KMS-11 (cell line): ENCODE measurements around the gene PRDX5.

ENCODE experiments used
- H2AFZ ChIP-seq: fragments of 200-600 bp; sonication (generic); 2 replicates; pipeline ENCODE4 v1.6.1; 2016; ENCODE audit warnings: antibody characterized with exemption, mixed run types, low read depth
- H3K27ac ChIP-seq: fragments of 200-600 bp; sonication (generic); 2 replicates; pipeline ENCODE4 v1.6.1; 2016; ENCODE audit warnings: mild to moderate bottlenecking, mixed run types
- H3K27me3 ChIP-seq: fragments of 200-600 bp; sonication (generic); 2 replicates; pipeline ENCODE4 v1.6.1; 2017; ENCODE audit warnings: mild to moderate bottlenecking, low read depth, mixed run types, moderate library complexity; ENCODE audit not compliant: insufficient read depth
- H3K36me3 ChIP-seq: fragments of 200-600 bp; sonication (generic); 2 replicates; pipeline ENCODE4 v1.6.1; 2017; ENCODE audit warnings: mild to moderate bottlenecking, mixed run types; ENCODE audit not compliant: insufficient read depth
- H3K4me1 ChIP-seq: fragments of 200-600 bp; sonication (generic); 2 replicates; pipeline ENCODE4 v1.6.1; 2016; ENCODE audit warnings: mild to moderate bottlenecking, low read depth, mixed run types; ENCODE audit not compliant: poor library complexity, severe bottlenecking
- H3K4me2 ChIP-seq: fragments of 200-600 bp; sonication (generic); 2 replicates; pipeline ENCODE4 v1.7.0; 2016; ENCODE audit warnings: mild to moderate bottlenecking, mixed run types
- H3K4me3 ChIP-seq: fragments of 200-600 bp; sonication (generic); IDR thresholded peaks from 2 replicates; pipeline ENCODE4 v1.6.1; 2017; ENCODE audit warnings: low read depth, low read length, mixed read lengths; ENCODE audit not compliant: insufficient read depth
- H3K79me2 ChIP-seq: fragments of 200-600 bp; sonication (generic); 2 replicates; pipeline ENCODE4 v1.6.1; 2016; ENCODE audit warnings: low read depth, mixed run types; ENCODE audit not compliant: insufficient read depth
- H3K9ac ChIP-seq: fragments of 200-600 bp; sonication (generic); 2 replicates; pipeline ENCODE4 v1.6.1; 2016; ENCODE audit warnings: mild to moderate bottlenecking, mixed run types
- H4K20me1 ChIP-seq: fragments of 200-600 bp; sonication (generic); 2 replicates; pipeline ENCODE4 v1.6.1; 2016; ENCODE audit warnings: mild to moderate bottlenecking, mixed run types; ENCODE audit not compliant: insufficient read depth
- CTCF ChIP-seq: fragments of 200-600 bp; sonication (generic); conservative IDR thresholded peaks from 2 replicates; pipeline ENCODE4 v1.6.1; 2017; ENCODE audit warnings: low read depth, mild to moderate bottlenecking, antibody characterized with exemption, low read length, moderate library complexity, mixed read lengths

Gene PRDX5

GRCh38 chr11:64316672-64317324 is 1.1 kb upstream of the PRDX5 start:
- H3K4me1 ChIP-seq = peaks cover 33% of the 10 kb centered on the region
- peaks cover 23% of the 10 kb centered on the region; the same call in 1 of the 2 replicates for H3K79me2 ChIP-seq
- no peak; the same call in 1 of the 2 replicates for TF ChIP-seq CTCF
- no peak overlapping the region for H3K4me3 ChIP-seq
- no peaks in the 10 kb centered on the region for H3K27me3 ChIP-seq
- H3K9ac ChIP-seq = peak overlapping the region; percentile 84
- peak overlapping the region; percentile 88 for H3K27ac ChIP-seq
- H3K4me2 ChIP-seq = peak overlapping the region; percentile 94
- no peaks in the 10 kb centered on the region for H3K36me3 ChIP-seq
- peak overlapping the region; percentile 60; the same call in 1 of the 2 replicates for H2AFZ ChIP-seq
- no peaks in the 10 kb centered on the region for H4K20me1 ChIP-seq

- peak within 1 kb of the TSS; percentile 67; the same call in 1 of the 2 replicates for H2AFZ ChIP-seq
Measured at GRCh38 chr11:64317325-64317960, 478 bp upstream of the PRDX5 start, which contains the start of gene TRMT112. TRMT112 (minus strand) TSS chr11:64317559; CDS start chr11:64317526, 33 bp downstream.

GRCh38 chr11:64318766-64319761 is 1.1 kb downstream of the PRDX5 start:
- Histone ChIP-seq H4K20me1 (no peaks in the 10 kb centered on the region), H3K9ac (peak overlapping the region; percentile 84; the same call in 1 of the 2 replicates), H3K4me1 (peaks cover 33% of the 10 kb centered on the region), H3K4me3 (no peak overlapping the region), H3K4me2 (peak overlapping the region; percentile 91), H3K79me2 (peaks cover 10% of the 10 kb centered on the region; the same call in 1 of the 2 replicates), H3K27ac (peak overlapping the region; percentile 88; the same call in 1 of the 2 replicates), H3K36me3 (no peaks in the 10 kb centered on the region), H2AFZ (peak overlapping the region; percentile 67; the same call in 1 of the 2 replicates), H3K27me3 (no peaks in the 10 kb centered on the region)
- TF ChIP-seq CTCF = no peak

More at GRCh38 chr11:64317325-64317960, 478 bp upstream of the PRDX5 start, which contains the start of gene TRMT112:
- Histone ChIP-seq H3K4me3 (no peak within 1 kb of the TSS), H3K9ac (peak within 1 kb of the TSS; percentile 84), H3K4me1 (peaks cover 33% of the 10 kb centered on the region), H4K20me1 (no peaks in the 10 kb centered on the region), H3K27me3 (no peaks in the 10 kb centered on the region), H3K4me2 (peak within 1 kb of the TSS; percentile 94), H3K79me2 (peaks cover 19% of the 10 kb centered on the region; the same call in 1 of the 2 replicates), H3K36me3 (no peaks in the 10 kb centered on the region), H3K27ac (peak within 1 kb of the TSS; percentile 88)
- TF ChIP-seq CTCF = no peak

GRCh38 chr11:64320556-64320955 is 2.6 kb downstream of the PRDX5 start:
- Histone ChIP-seq H3K27me3 (no peaks in the 10 kb centered on the region), H3K4me2 (no peak overlapping the region), H3K4me1 (peaks cover 20% of the 10 kb centered on the region), H3K27ac (no peak overlapping the region), H3K79me2 (no peaks in the 10 kb centered on the region), H4K20me1 (no peaks in the 10 kb centered on the region), H3K36me3 (no peaks in the 10 kb centered on the region), H3K9ac (no peak overlapping the region), H3K4me3 (no peak overlapping the region), H2AFZ (no peak overlapping the region)
- no peak for TF ChIP-seq CTCF
